ENCODE results near the gene VANGL2. TPM values are rescaled to one million over a fixed set of nuclear protein-coding genes. Genes with fewer than 3 reads are reported as not detected.

The VANGL2 gene
- total RNA-seq, 1 donor from 2014 or later, result 59.5 TPM

GRCh38 chr1:160449494-160449893, 49.1 kb downstream of the VANGL2 start:
- no peaks in the 10 kb centered on the region for H3K9me3 Mint-ChIP-seq
- H3K4me3 Mint-ChIP-seq, result no peak overlapping the region
- no peaks in the 10 kb centered on the region for H3K27me3 Mint-ChIP-seq (ENCODE audit: low read depth)
- DNase-seq (ENCODE audit: low spot score in 2 of 2, unreplicated experiment in 2 of 2), result no peak
- no peak for TF ChIP-seq CTCF (IDR thresholded peaks at IDR 0.05; ENCODE audit: unreplicated experiment)
- H3K36me3 Mint-ChIP-seq, result no peaks in the 10 kb centered on the region
- H3K4me1 Mint-ChIP-seq, result no peaks in the 10 kb centered on the region
- H3K27ac Mint-ChIP-seq, result no peak overlapping the region

- H3K36me3 Mint-ChIP-seq, result no peaks in the 10 kb centered on the region
- H3K27ac Mint-ChIP-seq, result no peak overlapping the region
- H3K9me3 Mint-ChIP-seq, result no peaks in the 10 kb centered on the region
- no peaks in the 10 kb centered on the region for H3K4me1 Mint-ChIP-seq
- no peaks in the 10 kb centered on the region for H3K27me3 Mint-ChIP-seq (ENCODE audit: low read depth)
- no peak for TF ChIP-seq CTCF (IDR thresholded peaks at IDR 0.05; ENCODE audit: unreplicated experiment)
- H3K4me3 Mint-ChIP-seq, result no peak overlapping the region
- DNase-seq (ENCODE audit: low spot score in 2 of 2, unreplicated experiment in 2 of 2), result no peak
Measured at GRCh38 chr1:160451119-160451858, 50.9 kb downstream of the VANGL2 start.

- no peaks in the 10 kb centered on the region for H3K27me3 Mint-ChIP-seq (ENCODE audit: low read depth)
- no peaks in the 10 kb centered on the region for H3K9me3 Mint-ChIP-seq
- H3K4me3 Mint-ChIP-seq, result no peak overlapping the region
- H3K27ac Mint-ChIP-seq, result no peak overlapping the region
- TF ChIP-seq CTCF (IDR thresholded peaks at IDR 0.05; ENCODE audit: unreplicated experiment), result no peak
- H3K4me1 Mint-ChIP-seq, result no peaks in the 10 kb centered on the region
- H3K36me3 Mint-ChIP-seq, result no peaks in the 10 kb centered on the region
- no peak for DNase-seq (ENCODE audit: low spot score in 2 of 2, unreplicated experiment in 2 of 2)
Measured at GRCh38 chr1:160451859-160452232, 51.5 kb downstream of the VANGL2 start.

GRCh38 chr1:160453443-160453842, 53.1 kb downstream of the VANGL2 start:
- no peaks in the 10 kb centered on the region for H3K27me3 Mint-ChIP-seq (ENCODE audit: low read depth)
- H3K36me3 Mint-ChIP-seq, result no peaks in the 10 kb centered on the region
- H3K4me3 Mint-ChIP-seq, result no peak overlapping the region
- no peak for TF ChIP-seq CTCF (IDR thresholded peaks at IDR 0.05; ENCODE audit: unreplicated experiment)
- DNase-seq (ENCODE audit: low spot score in 2 of 2, unreplicated experiment in 2 of 2), result no peak
- H3K9me3 Mint-ChIP-seq, result no peaks in the 10 kb centered on the region
- H3K27ac Mint-ChIP-seq, result no peak overlapping the region
- H3K4me1 Mint-ChIP-seq, result no peaks in the 10 kb centered on the region

- DNase-seq (ENCODE audit: low spot score in 2 of 2, unreplicated experiment in 2 of 2), result no peak
- Mint-ChIP-seq H3K27ac (no peak overlapping the region), H3K4me3 (no peak overlapping the region), H3K36me3 (no peaks in the 10 kb centered on the region), H3K9me3 (no peaks in the 10 kb centered on the region), H3K27me3 (ENCODE audit: low read depth) (no peaks in the 10 kb centered on the region), H3K4me1 (no peaks in the 10 kb centered on the region)
- TF ChIP-seq CTCF (IDR thresholded peaks at IDR 0.05; ENCODE audit: unreplicated experiment), result no peak
Measured at GRCh38 chr1:160454371-160455152, 54.2 kb downstream of the VANGL2 start.
